Esophagus squamous epithelium (tissue), 5 donors: ENCODE results near the gene NT5C1A. TPM values are rescaled to one million over a fixed set of nuclear protein-coding genes. Genes with fewer than 3 reads are reported as not detected.

Experiments
- DNase-seq: peaks from one replicate; lab custom pipeline; 2025; lab: John Stamatoyannopoulos, UW
- H3K27ac ChIP-seq, 4 donors: fragments of 200-600 bp; sonication (generic); one replicate each; pipeline ENCODE4 v1.5.1; 2016 to 2019; ENCODE audit warnings: mild to moderate bottlenecking in 1 of 4
- H3K27me3 ChIP-seq, 4 donors: fragments of 200-600 bp; sonication (generic); 1 replicate in 3 of 4; 2 replicates in 1 of 4; pipeline versions ENCODE4 v1.5.1 to v1.6.0; 2017 to 2021; ENCODE audit warnings: antibody characterized with exemption in 1 of 4
- H3K36me3 ChIP-seq, 3 donors: fragments of 200-600 bp; sonication (generic); one replicate each; pipeline ENCODE4 v1.5.1; 2016 to 2019
- H3K4me1 ChIP-seq, 3 donors: fragments of 200-600 bp; sonication (generic); one replicate each; pipeline ENCODE4 v1.5.1; 2017 to 2019
- H3K4me3 ChIP-seq, 4 donors: fragments of 200-600 bp; sonication (generic); 1 replicate in 3 of 4; 2 replicates in 1 of 4; pipeline ENCODE4 v1.5.1; 2016 to 2019; ENCODE audit warnings: mild to moderate bottlenecking in 2 of 4, moderate library complexity in 1 of 4
- H3K9me3 ChIP-seq, 3 donors: fragments of 200-600 bp; sonication (generic); one replicate each; pipeline ENCODE4 v1.5.1; 2016 to 2019
- POLR2A ChIP-seq, 4 donors: fragments of 450-650 bp; IDR thresholded peaks; one replicate each; pipeline ENCODE4 v1.6.1; 2017; ENCODE audit warnings: antibody characterized with exemption in 4 of 4, mild to moderate bottlenecking in 4 of 4, moderate library complexity in 3 of 4
- WGBS, 2 donors: methylation state at CpG; one replicate each; pipeline ENCODE4 v1.1.5; 2018; 5-methylcytosine and 5-hydroxymethylcytosine counted together
- intact Hi-C: fragments of 100-400 bp; cut with DNase I; formaldehyde crosslinking; loops from one replicate; pipeline ENCODE4 v1.15.0; 2022
- total RNA-seq, 4 donors: library from RNA; depleted of rRNA; stranded (reverse); fragments of >200 nt; gene quantifications; one replicate each; pipeline ENCODE4 v1.1.0, GENCODE V29; 2016
- TF ChIP-seq, protein P1 (sequence below), 6 experiments: fragments of 450-650 bp in 4 of 6; fragments of 200-600 bp in 2 of 6; sonication (generic) in 2 of 6; IDR thresholded peaks; one replicate each; pipeline ENCODE4 v1.5.1; 2016 to 2019; ENCODE audit warnings: antibody characterized with exemption in 6 of 6, mild to moderate bottlenecking in 4 of 6, moderate library complexity in 4 of 6
- donor health status: DM: yes; HTN: yes; CAD: no.

The NT5C1A gene
- total RNA-seq, 4 donors from 2014 or later: not detected

DNA sequence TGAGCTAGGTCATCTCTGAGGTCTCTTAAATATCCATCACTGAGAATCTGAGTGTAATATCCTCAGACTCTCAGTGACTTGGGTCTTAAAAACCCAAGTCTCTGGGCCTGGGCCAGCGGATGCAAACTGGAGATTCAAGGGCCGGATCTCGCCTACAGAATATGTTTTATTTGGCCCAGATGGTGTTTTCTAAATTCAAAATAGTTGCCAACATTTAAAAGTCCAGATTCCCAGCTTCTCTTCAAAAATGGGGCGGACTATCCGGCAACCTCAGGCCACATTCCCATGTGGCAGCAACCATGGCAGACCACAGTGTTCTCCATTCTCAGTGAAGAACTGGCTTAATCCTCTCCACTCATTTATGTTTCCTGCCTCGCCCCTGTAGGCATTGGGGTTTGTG lies 19.8 kb downstream of the NT5C1A start:
- intact Hi-C loops: loop anchor here (5.0 kb wide), 1 partner anchor 70 kb away; no protein-coding TSS in a partner anchor
- no peak for DNase-seq

DNA sequence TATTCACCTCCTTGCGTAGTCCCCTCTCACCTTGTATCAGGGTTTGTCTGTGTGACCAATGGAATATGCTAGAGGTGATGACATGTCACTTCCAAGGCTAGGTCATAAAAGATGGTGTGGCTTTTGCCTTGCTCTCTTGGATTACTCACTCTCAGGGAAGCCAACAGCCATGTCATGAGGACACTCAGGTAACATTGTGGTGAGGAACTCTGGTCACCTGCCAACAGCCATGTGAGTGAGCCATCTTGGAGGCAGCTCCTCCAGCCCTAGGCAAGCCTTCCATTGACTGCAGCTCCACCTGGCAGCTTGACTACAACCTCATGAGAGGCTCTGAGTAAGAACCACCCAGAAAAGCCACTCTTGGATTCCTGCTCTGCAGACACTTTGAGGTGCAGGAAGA lies 21.5 kb downstream of the NT5C1A start:
- no peak overlapping the region for H3K4me3 ChIP-seq
- H3K27ac ChIP-seq: no peak overlapping the region
- H3K4me1 ChIP-seq: peaks cover 0 to 32% (median 7%) of the 10 kb centered on the region in 3 donors
- H3K36me3 ChIP-seq: no peaks in the 10 kb centered on the region
- TF ChIP-seq POLR2A (IDR thresholded peaks at IDR 0.05): no peak
- TF ChIP-seq, protein P1, sequence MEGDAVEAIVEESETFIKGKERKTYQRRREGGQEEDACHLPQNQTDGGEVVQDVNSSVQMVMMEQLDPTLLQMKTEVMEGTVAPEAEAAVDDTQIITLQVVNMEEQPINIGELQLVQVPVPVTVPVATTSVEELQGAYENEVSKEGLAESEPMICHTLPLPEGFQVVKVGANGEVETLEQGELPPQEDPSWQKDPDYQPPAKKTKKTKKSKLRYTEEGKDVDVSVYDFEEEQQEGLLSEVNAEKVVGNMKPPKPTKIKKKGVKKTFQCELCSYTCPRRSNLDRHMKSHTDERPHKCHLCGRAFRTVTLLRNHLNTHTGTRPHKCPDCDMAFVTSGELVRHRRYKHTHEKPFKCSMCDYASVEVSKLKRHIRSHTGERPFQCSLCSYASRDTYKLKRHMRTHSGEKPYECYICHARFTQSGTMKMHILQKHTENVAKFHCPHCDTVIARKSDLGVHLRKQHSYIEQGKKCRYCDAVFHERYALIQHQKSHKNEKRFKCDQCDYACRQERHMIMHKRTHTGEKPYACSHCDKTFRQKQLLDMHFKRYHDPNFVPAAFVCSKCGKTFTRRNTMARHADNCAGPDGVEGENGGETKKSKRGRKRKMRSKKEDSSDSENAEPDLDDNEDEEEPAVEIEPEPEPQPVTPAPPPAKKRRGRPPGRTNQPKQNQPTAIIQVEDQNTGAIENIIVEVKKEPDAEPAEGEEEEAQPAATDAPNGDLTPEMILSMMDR (IDR thresholded peaks at IDR 0.05): no peak
- intact Hi-C loops: loop anchor here (5.0 kb wide), 1 partner anchor 72 kb away; no protein-coding TSS in a partner anchor
- H3K27me3 ChIP-seq: peaks cover 0 to 18% (median 0%) of the 10 kb centered on the region in 4 donors
- H3K9me3 ChIP-seq: no peaks in the 10 kb centered on the region
- 100% methylated on average over 1 of the region's 1 CpG; no CpG with 5 or more reads in 1 of the 2 donors for WGBS, 2 donors
- DNase-seq: no peak

More for the DNA sequence above, 19.8 kb downstream of the NT5C1A start:
- H3K36me3 ChIP-seq: no peaks in the 10 kb centered on the region
- H3K27me3 ChIP-seq: peaks cover 0 to 18% (median 0%) of the 10 kb centered on the region in 4 donors
- WGBS, 2 donors: 65 to 72% methylated on average over 5 to 6 of the region's 6 CpGs
- peaks cover 0 to 18% (median 3%) of the 10 kb centered on the region in 3 donors for H3K4me1 ChIP-seq
- no peaks in the 10 kb centered on the region for H3K9me3 ChIP-seq
- H3K4me3 ChIP-seq: no peak overlapping the region
- H3K27ac ChIP-seq: no peak overlapping the region
- TF ChIP-seq, protein P1 (IDR thresholded peaks at IDR 0.05): no peak
- TF ChIP-seq POLR2A (IDR thresholded peaks at IDR 0.05): no peak

DNA sequence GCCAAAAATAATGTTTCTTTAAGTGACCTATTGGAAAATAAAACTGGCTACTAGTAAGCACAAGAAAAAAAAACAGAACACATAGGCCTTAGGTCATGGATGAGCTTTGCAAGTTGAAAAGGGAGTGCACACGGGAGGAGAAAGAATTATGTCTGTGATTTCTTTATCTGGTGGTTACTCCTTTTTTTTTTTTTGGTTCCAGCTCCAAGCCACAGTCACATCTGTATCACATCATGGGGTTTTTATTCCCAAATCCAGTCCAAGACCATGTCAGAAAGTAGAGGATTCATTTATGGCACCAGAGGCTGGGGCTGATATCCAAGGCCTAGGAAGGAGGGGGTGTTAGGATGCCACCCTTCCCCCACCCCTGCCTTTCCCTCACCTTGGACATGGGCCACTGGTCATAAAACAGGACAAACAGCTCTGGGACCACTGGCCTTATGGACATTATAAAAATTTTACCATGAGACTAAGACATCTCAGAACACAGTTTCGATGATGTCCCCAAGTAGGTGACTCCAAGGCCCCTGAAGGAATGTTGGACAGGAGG lies 22.2 kb downstream of the NT5C1A start:
- no peak overlapping the region for H3K4me3 ChIP-seq
- no peak overlapping the region for H3K27ac ChIP-seq
- no peaks in the 10 kb centered on the region for H3K36me3 ChIP-seq
- WGBS, 2 donors: 79 to 88% methylated on average over 2 of the region's 2 CpGs
- intact Hi-C loops: loop anchor here (5.0 kb wide), 2 partner anchors 42 to 73 kb away; no protein-coding TSS in a partner anchor
- DNase-seq: no peak
- peaks cover 0 to 32% (median 7%) of the 10 kb centered on the region in 3 donors for H3K4me1 ChIP-seq
- TF ChIP-seq, protein P1 (IDR thresholded peaks at IDR 0.05): no peak
- TF ChIP-seq POLR2A (IDR thresholded peaks at IDR 0.05): no peak
- no peaks in the 10 kb centered on the region for H3K9me3 ChIP-seq
- peaks cover 0 to 17% (median 0%) of the 10 kb centered on the region in 4 donors for H3K27me3 ChIP-seq

DNA sequence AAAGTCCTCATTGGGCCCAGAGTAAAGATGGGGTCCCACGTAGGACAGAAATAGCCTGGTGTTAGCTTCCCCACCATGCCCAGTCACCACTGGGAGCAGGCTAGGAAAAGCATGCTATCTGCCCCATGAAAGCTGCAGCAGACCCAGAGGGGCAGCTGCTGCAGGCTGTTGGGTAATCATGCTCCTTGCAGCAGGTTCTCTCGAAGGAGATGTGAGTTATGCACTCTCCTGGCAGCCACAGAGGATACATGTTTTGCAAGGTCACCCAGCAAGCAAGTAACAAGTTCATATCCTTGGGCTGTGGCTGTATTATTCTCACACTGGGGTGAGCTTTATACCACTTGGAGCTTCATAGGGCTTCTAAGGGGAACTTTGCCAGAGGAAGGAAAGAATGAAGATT lies 23.4 kb downstream of the NT5C1A start:
- H3K27ac ChIP-seq: no peak overlapping the region
- 63 to 81% methylated on average over 1 to 2 of the region's 2 CpGs for WGBS, 2 donors
- no peaks in the 10 kb centered on the region for H3K36me3 ChIP-seq
- H3K4me1 ChIP-seq: peaks cover 0 to 27% (median 7%) of the 10 kb centered on the region in 3 donors
- no peak for DNase-seq
- TF ChIP-seq, protein P1 (IDR thresholded peaks at IDR 0.05): no peak
- TF ChIP-seq POLR2A (IDR thresholded peaks at IDR 0.05): no peak
- H3K27me3 ChIP-seq: peaks cover 0 to 9% (median 0%) of the 10 kb centered on the region in 4 donors
- no peak overlapping the region for H3K4me3 ChIP-seq
- intact Hi-C loops: loop anchor here (5.0 kb wide), 1 partner anchor 41 kb away; no protein-coding TSS in a partner anchor
- no peaks in the 10 kb centered on the region for H3K9me3 ChIP-seq

DNA sequence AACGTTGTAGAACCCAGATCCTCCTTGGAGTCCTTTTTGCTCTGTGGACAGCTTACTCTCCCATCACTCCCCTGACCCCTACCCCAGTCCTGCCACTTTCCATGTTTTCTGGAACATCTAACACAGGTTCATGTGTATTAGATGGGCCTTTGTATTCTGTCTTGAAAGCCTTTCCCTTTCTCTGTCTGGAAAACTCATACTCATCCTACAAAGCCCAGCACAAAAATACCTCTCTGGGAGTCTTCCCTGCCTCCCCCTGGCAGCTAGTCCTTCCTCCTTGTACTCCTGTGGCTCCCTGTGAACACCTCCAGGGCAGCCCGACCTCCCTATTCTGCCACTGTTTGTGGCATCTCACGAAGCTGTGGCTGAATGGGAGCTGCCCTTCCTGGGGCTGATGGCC lies 24.7 kb downstream of the NT5C1A start:
- Histone ChIP-seq H3K9me3 (no peaks in the 10 kb centered on the region), H3K36me3 (no peaks in the 10 kb centered on the region), H3K27me3 (peaks cover 0 to 9% (median 0%) of the 10 kb centered on the region in 4 donors), H3K4me1 (peaks cover 0 to 21% (median 7%) of the 10 kb centered on the region in 3 donors), H3K4me3 (no peak overlapping the region), H3K27ac (peak overlapping the region in 3 of 4 donors; percentile 60 to 67 (median 66))
- intact Hi-C loops: loop anchor here (5.0 kb wide), 1 partner anchor 40 kb away; no protein-coding TSS in a partner anchor
- 40 to 54% methylated on average over 1 to 3 of the region's 3 CpGs for WGBS, 2 donors
- no peak for DNase-seq
- TF ChIP-seq, protein P1 (IDR thresholded peaks at IDR 0.05): no peak
- TF ChIP-seq POLR2A (IDR thresholded peaks at IDR 0.05): no peak
